ENCODE results near the gene CXCL12.

The CXCL12 gene

DNA sequence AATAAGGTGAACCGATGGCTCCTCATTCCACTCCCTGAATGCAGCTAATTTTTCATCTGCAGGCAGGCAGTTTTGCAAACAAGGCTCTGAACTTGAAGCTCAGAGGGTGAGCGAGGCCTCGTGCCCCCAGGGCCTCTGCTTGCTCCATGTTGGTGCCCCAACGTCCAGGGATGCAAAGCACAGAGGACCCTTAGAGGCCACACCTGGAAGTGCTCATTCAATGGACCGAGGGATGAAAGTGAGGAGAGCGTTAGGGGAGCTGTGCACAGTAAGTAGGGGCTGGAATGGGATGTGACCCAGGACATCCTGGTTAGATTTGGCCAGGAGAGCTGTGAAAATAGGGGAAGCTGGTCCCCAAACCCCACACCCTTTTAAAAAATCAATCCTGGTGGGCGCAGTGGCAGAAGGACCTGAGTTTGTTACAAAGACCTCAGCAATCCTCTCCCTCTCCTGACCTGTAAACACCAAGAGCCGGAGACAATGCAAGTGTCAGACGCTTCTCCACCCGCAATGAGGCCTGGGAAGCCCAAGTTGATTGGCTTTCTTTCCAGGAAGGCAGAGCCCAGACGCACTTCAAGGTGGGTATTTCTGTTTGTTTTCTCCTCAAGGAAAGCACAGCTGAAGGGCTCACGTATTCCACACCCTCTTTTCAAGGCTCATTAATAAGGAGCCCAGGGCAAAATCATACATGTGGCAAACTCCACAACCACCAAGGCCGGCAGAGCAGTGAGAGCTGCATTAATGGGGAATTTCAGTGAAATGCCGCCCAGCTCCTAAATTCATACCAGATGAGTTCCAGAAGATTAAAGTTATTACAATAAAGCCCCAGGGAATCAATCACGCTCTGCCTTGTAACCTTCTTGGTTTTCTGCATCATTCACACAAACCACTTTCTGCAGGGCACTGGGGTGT, 14.1 kb upstream of the CXCL12 start:
- no peak for DNase-seq

DNA sequence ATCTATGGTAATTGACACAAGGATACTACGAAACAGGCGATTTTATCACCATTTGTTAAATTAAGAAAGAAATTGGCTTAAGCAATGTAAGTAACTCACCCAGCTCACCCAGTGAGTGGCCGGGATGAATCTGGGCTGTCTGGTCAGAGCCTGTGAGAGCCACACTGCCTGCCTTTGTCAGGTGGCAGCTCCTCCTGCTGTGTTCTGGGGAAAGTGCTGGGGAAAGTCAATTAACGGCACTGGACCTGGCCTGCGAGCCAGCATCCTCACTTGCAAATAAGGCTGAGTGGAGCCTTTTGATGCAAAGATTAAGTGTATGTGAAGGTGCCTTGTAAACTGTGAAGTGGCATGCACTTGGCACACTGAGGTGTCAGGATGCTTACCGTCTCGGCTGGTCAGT, 13.4 kb upstream of the CXCL12 start:
- no peak for DNase-seq

DNA sequence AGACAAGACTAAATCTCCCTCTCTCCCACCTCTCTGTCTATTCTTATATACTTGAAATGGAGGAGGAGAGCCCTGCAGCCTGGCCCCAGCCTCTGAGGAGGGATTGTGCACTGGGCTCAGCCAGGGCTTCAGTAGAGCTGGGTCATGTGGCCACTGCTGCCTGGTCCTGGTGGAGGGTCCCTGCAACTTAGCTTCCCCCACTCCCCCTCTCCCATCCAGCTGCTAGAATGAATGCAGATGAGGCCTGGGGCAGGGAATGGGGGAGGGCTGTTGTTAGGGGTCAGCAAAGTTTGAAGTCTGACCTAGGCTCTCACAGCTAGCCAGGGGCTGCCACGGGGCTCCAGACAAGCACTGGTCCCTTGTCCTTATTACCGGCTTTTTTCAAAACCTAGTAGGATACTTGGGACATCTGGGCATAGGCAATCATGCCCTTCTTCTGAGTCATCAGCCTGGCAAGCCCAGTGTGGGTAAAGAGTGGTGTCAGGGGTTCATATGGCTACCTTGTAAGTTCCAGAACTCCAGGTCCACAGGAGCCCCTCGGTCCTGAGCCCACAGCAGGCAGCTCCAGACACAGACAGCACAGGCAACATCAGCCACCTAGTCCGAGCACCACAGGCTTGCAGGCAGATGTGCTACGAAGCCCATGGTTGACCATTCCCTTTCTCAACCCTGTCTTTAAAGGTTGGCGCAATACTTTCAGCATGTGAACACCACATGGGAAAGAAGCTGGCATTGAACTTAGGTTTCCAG, 12.8 kb upstream of the CXCL12 start:
- no peak for DNase-seq

DNA sequence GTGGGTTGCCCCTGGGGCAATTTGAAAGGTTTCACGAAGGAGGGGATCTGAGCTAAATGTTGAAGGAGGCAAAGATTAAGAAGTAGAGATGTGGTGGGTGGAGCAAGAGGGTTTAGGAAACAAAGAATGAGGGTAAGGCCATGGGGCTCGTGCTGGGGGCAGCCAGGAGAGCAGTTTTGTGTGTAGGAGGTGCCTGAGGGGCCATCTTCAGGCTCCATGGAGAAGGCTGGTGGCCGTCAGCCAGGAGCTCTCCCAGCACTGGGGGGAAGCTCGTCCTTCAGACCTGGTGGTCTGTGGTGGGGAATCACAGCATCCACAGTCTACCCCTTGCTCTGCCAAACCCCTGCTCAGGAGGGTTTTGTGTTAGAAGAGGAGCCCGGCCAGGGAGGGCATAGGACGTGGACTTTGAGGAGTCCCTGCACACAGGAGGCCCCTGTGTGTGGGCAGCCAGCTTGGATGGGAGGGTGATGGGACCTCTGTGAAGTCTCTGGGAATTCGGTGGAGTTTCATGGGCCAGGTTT, 11.8 kb upstream of the CXCL12 start:
- DNase-seq = no peak

DNA sequence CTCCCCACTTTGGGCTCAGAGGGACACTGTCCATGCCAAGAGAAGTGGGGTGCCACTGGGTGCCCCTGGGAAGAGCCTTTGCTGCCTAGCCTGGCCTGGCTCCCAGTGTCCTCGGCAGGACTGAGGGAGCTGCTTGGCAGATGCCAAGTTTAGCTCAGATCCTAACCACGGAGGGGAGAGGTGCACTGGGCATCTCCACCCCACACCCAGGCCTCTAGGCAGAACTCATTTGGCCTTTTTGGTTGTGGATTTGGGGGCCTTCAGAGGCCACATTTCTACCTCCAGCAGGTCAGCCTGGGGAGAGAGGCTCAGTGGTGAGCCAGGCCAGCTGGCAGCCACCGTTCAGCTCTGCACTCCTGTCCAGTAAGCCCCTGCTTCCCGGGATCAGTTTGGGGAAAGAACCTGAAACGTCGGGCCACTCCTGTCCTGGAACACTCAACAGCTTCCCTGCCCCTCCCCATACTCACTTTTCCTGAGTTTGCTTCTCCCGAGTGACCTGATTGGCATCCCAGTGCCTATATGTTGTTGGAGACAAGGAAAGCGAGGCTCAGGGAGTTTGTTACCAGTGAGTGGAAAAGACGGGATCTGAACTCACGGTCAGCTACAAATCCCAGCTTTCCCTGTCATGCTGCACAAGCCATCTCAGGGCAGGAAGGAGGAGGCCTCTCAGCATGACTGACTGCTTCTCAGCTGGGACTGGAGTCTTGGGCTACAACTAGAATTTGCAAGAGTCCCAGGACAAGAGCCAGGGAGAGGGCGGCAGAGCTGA, 11.2 kb upstream of the CXCL12 start:
- DNase-seq = no peak

DNA sequence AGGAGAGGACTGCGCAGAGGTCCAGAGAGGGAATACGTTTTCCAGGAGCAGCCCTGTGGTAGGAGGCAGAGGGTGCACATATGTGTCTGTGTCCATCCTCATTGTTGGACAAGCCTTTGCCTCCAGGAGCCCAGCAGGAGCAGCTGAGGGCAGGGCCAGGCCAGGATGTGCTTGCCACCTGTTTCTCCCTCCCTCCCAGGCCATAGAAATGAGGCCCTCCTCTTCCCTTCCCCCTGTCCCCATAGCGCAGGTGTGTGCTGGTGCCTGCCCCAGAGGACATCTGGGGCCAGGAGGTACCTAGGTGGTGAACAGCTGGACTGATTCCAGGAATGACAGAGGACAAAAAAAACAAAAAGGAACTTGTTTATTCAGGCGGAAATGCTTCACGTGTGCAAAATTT, 10.5 kb upstream of the CXCL12 start:
- no peak for DNase-seq

DNA sequence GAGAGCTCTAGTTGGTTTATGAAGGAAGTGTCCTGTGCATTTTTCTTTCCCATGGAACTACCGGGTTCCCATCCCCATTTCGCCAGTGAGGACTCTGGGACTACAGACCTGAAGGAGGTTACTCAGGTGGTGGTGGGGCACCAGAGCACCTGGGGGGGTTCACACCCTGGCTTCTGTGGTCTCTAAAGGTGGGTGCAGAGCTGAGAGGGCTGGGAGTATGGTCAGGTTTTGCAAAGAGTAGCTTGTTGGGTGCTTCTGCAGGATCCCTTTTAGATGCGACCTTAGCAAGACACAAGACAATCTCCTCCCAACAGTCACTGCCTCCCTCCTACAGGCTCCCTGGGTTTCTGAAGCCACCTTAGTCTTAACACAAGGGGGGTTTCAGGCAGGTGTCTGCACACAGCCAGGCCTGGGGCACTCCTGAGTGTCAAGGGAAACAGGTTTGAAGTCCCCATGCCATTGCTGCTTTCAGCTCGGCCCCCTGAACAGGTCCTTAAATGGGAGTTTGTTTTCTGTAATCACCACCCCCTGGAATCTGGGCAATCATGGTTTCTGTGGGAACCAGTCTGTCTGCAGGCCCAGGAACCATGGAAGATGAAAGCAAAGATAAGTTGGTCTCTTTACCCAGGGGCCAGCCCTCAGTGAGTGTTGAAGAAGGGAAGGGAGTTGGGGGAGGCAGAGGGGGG, 9.9 kb upstream of the CXCL12 start:
- no peak for DNase-seq

DNA sequence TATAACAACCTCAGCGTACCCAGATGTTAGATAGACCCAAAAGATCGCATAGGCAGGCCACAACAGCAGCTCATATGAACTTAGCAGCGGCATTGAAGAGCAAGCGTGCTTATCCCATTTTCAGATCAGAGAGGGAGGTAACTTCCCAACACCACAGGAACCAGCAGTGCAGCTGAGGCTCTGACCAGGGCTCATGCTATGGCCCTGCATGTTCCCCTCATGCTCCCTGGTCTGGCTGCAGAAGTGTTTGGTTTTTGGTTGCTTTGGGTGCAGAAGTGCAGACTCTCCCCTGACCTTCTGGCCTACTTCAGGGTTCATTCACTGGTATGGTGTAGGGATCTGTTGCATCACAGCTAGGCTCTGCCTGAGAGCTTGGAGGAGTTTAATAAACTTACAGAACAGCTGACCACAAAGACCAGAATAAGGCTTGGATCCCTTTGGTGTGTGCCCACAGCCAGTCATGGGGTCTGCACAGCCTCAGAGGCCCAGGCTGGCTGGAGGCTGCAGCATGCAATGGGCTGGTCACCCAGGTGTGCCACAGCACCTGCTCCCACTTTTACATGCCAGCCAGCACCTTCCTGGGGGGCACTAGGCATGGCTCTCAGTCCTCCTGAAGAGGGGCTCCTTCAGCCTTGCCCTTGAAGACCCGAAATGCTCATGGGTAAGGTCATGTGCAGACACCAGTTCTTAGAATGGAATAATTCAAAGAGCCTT, 9.1 kb upstream of the CXCL12 start:
- DNase-seq = no peak

DNA sequence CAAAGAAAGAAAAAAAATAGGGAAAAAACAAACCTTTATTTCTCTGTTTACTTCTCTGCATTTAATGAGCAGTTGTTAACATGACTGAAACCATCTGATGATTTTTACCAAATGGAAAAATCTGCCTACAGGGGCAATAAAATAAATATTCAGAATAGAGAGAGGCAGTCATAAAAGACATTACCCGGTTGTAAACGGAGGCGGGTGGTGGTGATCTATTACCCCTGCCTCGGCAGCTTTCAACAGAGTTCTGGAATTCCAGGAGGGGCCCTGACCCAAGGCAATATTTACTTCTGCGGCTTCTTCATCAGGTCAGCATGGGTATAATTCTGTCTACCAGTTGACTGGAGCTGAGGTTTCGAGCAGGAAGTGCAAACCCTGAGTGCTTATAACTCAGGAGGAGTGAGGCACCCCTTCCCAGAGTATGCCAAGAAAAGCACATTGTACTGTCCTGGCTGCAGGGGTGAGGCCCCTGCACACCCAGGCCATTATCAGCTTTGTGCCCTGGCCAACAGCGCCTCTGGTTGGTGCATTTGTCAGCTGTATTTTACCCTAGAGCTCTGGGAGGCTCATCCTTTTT, 8.2 kb upstream of the CXCL12 start:
- no peak for DNase-seq

DNA sequence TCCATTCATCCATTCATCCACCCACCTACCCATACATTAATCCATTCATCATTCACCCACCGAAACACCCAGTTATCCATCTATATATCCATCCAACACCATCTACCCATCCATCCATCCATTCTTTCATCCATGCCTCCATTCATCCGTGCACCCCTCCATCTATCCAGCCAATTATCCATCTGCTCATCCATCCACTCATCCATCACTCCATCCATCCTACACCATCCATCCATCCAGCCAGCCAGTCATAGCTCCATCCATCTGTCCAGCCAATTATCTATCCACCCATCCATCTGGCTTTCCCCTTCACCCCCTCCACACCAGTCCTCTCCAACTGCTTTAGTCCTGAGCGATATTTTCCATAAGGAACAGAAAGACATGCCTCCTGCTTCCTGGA, 7.5 kb upstream of the CXCL12 start:
- DNase-seq = no peak

DNA sequence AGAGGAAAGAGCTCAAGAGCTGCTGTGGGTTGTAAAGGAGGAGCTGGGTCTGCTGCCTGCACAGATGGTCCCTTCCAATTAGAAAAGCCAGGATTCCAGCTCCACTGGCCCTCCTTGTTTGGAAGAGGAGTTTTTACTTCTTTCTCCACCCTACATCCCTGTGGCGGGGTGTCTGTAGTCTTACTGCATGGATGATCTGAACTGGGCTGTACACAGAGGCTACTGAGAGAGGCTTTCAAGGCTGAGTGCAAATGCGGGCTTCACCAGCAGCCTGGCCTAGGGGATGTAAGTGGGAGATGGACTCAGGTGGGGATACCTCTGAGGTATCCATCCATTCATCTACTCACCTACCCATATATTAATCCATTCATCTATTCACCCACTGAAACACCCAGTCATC, 7.1 kb upstream of the CXCL12 start:
- no peak for DNase-seq

DNA sequence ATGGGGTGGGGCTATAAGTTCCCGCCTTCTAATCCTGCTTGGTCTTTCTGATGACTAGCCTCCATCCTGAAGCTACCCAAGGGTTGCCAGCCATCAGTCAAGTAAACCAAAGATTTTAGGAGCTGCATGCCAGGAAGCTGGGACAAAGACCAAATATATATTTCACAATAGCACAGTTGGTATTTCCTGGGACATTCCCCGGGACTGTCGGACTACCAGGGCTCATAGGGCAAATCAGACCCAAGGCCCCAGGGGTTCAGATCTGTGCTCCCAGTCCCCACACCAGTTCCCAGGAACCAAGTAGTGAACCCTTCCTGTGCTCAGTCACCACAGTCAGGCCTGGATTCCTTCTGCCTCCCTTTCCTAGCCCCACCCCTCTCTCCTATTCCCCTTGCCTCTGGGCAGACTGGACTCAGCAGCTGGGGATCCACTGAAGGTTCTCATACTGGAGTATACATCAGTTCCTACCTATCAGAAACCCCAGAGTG, 5.7 kb upstream of the CXCL12 start:
- DNase-seq = no peak

DNA sequence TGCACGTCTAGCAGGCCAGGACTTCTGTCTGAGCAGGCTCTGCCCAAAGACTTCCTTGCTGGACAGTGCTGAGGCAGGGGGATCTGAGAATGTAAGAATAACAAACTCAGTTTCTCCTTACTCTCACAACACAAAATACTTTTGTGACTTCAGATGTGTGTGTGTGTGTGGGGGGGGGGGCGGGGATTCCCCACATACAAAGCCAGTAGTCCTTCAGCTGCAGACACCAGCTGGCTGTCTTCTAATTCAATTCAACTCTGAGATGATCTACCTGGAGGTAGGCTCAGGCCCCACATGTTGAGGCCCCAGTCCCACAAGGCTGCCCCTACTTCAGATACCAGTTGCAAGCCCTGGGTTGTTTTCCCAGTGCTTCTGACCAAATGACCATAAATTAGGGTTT, 4.7 kb upstream of the CXCL12 start:
- no peak for DNase-seq

DNA sequence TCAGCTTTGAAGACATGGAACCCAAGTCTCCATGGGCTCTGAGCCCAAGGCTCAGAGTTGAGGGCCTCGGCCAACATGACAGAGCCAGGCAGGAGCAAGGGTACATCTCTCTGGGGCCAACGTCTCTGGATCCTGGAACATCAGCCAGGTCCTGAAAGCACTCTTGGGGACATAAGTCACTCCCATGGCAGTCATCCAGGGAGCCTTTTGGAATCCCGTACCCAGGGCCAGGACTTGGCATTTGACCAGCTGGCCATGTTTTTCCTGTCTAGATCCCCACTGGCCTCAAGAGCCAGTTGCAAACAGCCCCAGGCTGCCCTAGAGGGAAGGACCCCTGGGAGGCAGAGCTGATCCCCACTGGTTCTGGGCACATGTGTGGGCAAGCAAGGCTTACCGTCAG, 4.3 kb upstream of the CXCL12 start:
- DNase-seq = no peak

DNA sequence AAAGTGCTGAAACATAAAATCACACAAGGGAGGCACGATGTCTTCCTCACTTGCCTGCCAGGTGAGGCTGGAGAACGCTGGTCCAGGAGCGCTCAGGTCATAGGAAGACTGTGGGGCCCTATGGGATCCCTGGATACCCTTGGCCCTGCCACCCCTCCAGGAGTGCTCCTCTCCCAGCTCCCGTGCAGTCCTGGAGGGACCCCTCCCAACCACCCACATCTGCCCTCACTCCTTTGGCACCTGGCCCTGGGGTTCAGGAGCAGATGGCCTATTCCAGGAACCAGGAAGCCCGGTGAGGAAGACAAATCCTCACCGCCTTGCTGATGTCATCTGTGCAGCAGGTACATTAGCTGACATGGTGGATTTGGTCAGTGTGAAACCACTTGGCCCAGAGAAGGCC, 3.7 kb upstream of the CXCL12 start:
- DNase-seq = no peak

DNA sequence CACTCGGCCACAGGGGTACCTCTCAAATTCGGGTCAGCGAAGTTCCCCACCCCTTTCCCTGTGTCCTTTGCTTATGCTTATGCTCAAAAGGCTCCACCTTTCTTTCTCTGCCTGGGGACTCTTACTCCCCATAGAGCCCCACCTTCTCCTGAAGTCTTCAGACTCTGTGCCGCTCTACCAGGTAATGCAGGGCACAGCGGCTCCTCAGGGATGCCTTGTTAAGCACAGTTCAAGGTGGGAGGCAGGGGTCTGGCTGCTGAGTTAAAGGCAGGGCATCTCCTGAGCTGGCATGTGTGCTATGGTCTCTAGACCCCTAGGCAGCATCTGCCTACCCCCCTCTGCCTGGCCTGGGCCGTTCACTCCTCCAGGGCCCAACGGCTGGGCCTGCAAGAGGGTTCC, 3.0 kb upstream of the CXCL12 start:
- no peak for DNase-seq

DNA sequence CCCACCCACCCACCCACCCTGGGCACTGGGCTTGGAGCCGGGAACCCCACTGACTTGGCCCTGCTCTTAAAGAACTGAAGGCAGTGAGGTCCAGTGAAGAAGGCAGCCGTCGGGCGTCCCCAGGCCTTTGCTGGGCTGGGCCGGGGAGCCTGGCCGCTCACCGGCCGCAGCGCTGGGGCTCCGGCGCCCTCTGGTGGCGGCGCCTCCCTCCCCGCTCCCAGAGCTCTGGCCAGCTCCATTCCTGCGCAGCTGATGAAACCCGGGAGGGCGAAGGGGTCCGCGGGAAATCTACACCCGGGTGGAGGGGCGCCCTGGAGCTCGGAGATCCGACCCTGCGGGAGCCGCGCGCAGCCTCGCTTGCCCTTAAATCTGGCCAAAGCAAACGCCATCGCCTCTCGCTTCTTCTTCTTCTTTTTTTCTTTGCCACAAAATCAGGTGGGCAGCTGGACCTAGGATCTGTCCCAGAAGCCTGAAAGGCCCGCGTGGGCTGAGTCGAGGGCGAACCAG, 1.7 kb upstream of the CXCL12 start:
- no peak for DNase-seq

DNA sequence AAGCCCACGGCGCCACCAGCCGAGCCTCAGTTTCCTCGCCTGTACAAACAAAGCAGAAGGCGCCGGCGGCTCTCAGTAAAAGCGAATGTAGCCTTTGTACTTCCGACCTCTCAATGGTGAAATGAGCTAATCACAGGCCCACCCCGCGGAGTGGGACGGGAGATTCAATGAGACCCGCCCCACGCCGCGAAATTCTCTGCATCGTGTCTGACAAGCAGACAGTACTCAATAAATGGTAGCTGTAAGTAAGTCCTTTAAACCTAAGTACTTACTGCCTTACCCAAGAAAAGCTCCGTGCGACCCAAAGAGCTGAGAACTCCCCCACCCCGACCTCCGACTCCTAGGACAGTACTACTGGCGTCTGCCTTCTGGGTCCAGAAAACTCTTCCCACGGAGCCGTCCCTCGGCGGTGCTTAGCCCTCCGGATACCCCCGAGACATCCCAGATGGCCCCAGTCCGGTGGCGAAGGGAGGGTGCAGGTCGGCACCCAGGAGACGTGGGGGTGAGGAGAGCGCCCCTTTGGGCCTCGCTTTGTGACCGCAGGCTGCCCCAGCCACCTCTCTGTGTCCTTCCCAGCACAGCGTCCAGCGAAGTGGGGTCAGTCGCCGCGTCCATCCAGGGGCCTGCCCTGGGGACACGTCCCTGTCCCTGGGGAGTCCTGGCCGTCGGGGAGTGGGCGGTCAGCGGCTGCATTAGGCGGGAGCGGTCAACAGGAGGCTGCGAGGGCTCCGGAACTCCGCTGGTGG, 972 bp upstream of the CXCL12 start:
- no peak for DNase-seq

DNA sequence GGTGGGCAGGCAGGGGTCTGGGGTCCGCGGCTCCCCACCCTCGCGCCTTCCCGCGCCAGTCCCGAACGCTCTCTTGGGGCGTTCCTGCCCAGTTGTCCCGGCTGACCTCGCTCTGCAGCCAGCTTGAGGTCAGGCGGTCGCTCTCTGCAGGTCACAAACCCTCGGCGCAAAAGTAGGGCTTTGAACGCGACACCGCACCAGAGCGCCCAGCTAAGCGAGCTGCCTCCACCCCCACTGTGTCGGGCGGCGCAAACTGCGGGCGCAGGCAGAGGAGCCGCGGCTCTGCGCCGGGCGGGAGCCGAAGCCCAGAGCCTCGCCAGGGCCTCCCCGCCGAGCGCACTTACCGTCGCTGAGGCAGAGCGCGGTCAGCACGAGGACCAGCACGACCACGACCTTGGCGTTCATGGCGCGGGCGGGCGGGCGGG, 284 bp downstream of the CXCL12 start:
- DNase-seq = no peak
